MCF 10A (cell line): ENCODE data around the gene BLOC1S5. TPM values are rescaled to one million over a fixed set of nuclear protein-coding genes. Genes with fewer than 3 reads are reported as not detected.
A peak's percentile ranks its signal among the peaks of the same experiment; 100 is the strongest.

Source experiments
- BruUV-seq: library from RNA; stranded (reverse); fragments of 400-500 nt; replicated peaks from 2 replicates; lab custom pipeline; 2021; lab: Mats Ljungman, UMichigan
- CTCF ChIA-PET: fragments of 300-600 bp; sonication (Branson Sonifier 250); formaldehyde crosslinking; extraction: SDS; loops from one replicate; lab custom pipeline; 2021; ENCODE audit warnings: antibody characterized with exemption, inconsistent platforms; lab: Yijun Ruan, JAX
- POLR2A ChIA-PET: fragments of 300-600, 350-650 bp; sonication (Branson Sonifier 250); formaldehyde crosslinking; extraction: SDS; loops from one replicate; lab custom pipeline; 2020; ENCODE audit warnings: antibody characterized with exemption, inconsistent platforms; lab: Yijun Ruan, JAX
- DNase-seq: peaks from one replicate; pipeline ENCODE4 v3.0.0-alpha.2; 2018; ENCODE audit not compliant: unreplicated experiment
- H3K27ac Mint-ChIP-seq: one replicate; pipeline ENCODE4 v1.8.0; 2022; ENCODE audit warnings: mild to moderate bottlenecking, low read depth, mixed read lengths; ENCODE audit not compliant: unreplicated experiment
- H3K27me3 Mint-ChIP-seq: one replicate; pipeline ENCODE4 v1.8.0; 2022; ENCODE audit warnings: mixed read lengths; ENCODE audit not compliant: insufficient read depth, unreplicated experiment
- H3K36me3 Mint-ChIP-seq: one replicate; pipeline ENCODE4 v1.8.0; 2022; ENCODE audit warnings: mild to moderate bottlenecking, moderate library complexity, mixed read lengths; ENCODE audit not compliant: insufficient read depth, unreplicated experiment
- H3K4me1 Mint-ChIP-seq: one replicate; pipeline ENCODE4 v1.8.0; 2022; ENCODE audit warnings: mixed read lengths; ENCODE audit not compliant: insufficient read depth, unreplicated experiment
- H3K4me3 Mint-ChIP-seq: one replicate; pipeline ENCODE4 v1.8.0; 2022; ENCODE audit warnings: mild to moderate bottlenecking, moderate library complexity, mixed read lengths; ENCODE audit not compliant: unreplicated experiment
- H3K9me3 Mint-ChIP-seq: one replicate; pipeline ENCODE4 v1.8.0; 2022; ENCODE audit warnings: mixed read lengths; ENCODE audit not compliant: unreplicated experiment
- intact Hi-C: fragments of 100-400 bp; cut with micrococcal nuclease; formaldehyde crosslinking; loops from 2 replicates; pipeline ENCODE4 v1.14.1; 2022
- total RNA-seq: library from RNA; stranded (reverse); gene quantifications from 2 replicates; pipeline ENCODE4 v1.2.3, GENCODE V29; 2022
- TF ChIP-seq, protein P1 (sequence below): fragments of 200-600 bp; IDR thresholded peaks from one replicate; pipeline ENCODE4 v1.8.0; 2022; ENCODE audit warnings: antibody characterized with exemption, mild to moderate bottlenecking; ENCODE audit not compliant: unreplicated experiment

The BLOC1S5 gene
- total RNA-seq, 1 experiment from 2014 or later: 7.7 TPM

DNA sequence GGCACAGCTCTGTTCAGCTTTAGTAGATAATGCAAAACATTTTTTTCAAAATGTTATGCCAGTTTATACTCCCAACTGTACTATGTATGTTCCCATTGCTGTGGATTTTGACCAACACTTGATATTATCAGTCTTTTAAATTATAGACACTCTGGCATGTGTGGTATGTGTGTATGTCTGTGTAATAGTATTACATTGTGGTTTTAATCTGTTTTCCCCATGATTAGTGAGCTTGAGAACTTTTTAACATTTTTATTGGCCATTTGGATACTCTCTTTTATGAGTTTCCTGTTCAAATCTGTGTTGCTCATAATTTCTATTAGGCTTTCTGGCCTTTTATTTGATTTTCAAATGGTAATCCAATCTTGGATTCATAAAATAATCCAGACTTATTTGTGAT is 84.4 kb downstream of the BLOC1S5 start:
- POLR2A ChIA-PET: no interaction called here

GRCh38 chr6:7978736-7979135 is 85.5 kb downstream of the BLOC1S5 start:
- TF ChIP-seq, protein P1, sequence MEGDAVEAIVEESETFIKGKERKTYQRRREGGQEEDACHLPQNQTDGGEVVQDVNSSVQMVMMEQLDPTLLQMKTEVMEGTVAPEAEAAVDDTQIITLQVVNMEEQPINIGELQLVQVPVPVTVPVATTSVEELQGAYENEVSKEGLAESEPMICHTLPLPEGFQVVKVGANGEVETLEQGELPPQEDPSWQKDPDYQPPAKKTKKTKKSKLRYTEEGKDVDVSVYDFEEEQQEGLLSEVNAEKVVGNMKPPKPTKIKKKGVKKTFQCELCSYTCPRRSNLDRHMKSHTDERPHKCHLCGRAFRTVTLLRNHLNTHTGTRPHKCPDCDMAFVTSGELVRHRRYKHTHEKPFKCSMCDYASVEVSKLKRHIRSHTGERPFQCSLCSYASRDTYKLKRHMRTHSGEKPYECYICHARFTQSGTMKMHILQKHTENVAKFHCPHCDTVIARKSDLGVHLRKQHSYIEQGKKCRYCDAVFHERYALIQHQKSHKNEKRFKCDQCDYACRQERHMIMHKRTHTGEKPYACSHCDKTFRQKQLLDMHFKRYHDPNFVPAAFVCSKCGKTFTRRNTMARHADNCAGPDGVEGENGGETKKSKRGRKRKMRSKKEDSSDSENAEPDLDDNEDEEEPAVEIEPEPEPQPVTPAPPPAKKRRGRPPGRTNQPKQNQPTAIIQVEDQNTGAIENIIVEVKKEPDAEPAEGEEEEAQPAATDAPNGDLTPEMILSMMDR: no peak
- intact Hi-C loops: no loop called here
- Mint-ChIP-seq H3K9me3 (no peaks in the 10 kb centered on the region), H3K27ac (no peak overlapping the region), H3K4me1 (peaks cover 12% of the 10 kb centered on the region), H3K27me3 (no peaks in the 10 kb centered on the region), H3K4me3 (no peak overlapping the region), H3K36me3 (no peaks in the 10 kb centered on the region)
- BruUV-seq: no TSS peak
- ChIA-PET POLR2A (no interaction called here), CTCF (interaction anchor here (1.0 kb wide), 1 partner anchor 256 kb away, joined by 3 read pairs; no protein-coding TSS in a partner anchor)
- DNase-seq: no peak

More for the DNA sequence above, 84.4 kb downstream of the BLOC1S5 start:
- CTCF ChIA-PET: interaction anchor here (0.5 to 2.4 kb wide), 3 partner anchors 13 to 257 kb away, joined by 3 to 5 read pairs (median 3); no protein-coding TSS in a partner anchor
- Mint-ChIP-seq H3K9me3 (no peaks in the 10 kb centered on the region), H3K27me3 (no peaks in the 10 kb centered on the region), H3K4me3 (no peak overlapping the region), H3K4me1 (peaks cover 18% of the 10 kb centered on the region), H3K27ac (no peak overlapping the region), H3K36me3 (no peaks in the 10 kb centered on the region)
- intact Hi-C loops: no loop called here
- no TSS peak for BruUV-seq
- no peak for DNase-seq
- TF ChIP-seq, protein P1: no peak

GRCh38 chr6:7976485-7977056 is 87.6 kb downstream of the BLOC1S5 start:
- Mint-ChIP-seq H3K36me3 (no peaks in the 10 kb centered on the region), H3K27me3 (no peaks in the 10 kb centered on the region), H3K4me3 (no peak overlapping the region), H3K9me3 (no peaks in the 10 kb centered on the region), H3K27ac (no peak overlapping the region), H3K4me1 (peaks cover 11% of the 10 kb centered on the region)
- DNase-seq: no peak
- intact Hi-C loops: no loop called here
- BruUV-seq: no TSS peak
- POLR2A ChIA-PET: no interaction called here
- CTCF ChIA-PET: no interaction called here
- TF ChIP-seq, protein P1: no peak

DNA sequence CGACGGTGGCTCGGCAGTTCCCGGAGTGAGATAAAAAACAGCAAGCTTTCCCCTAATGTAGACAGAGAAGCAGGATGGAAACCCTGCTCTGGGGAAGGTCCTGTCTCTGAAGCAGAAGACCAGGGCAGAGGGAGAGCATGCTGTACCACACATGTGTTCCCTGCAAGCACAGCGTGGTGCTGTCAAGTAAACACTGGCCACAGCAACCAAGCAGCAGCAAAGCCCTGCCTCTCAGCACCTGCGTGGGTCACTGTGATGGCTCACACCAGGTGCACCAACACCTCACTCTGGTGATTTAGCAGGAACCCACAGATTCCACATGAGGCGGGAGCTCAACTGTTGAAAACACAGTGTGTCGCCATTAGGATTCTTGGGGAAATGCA is 88.4 kb downstream of the BLOC1S5 start:
- POLR2A ChIA-PET: no interaction called here
- H3K27ac Mint-ChIP-seq: peak overlapping the region; percentile 44
- intact Hi-C loops: loop anchor here (1.0 kb wide), 1 partner anchor 65 kb away; the partner anchor contains the start of gene TXNDC5
- no peak for DNase-seq
- CTCF ChIA-PET: interaction anchor here (0.6 kb wide), 1 partner anchor 155 kb away, joined by 3 read pairs; no protein-coding TSS in a partner anchor
- TF ChIP-seq, protein P1: no peak
- no TSS peak for BruUV-seq
- no peaks in the 10 kb centered on the region for H3K36me3 Mint-ChIP-seq
- peak overlapping the region; percentile 63 for H3K4me3 Mint-ChIP-seq
- H3K27me3 Mint-ChIP-seq: no peaks in the 10 kb centered on the region
- peaks cover 11% of the 10 kb centered on the region for H3K4me1 Mint-ChIP-seq
- no peaks in the 10 kb centered on the region for H3K9me3 Mint-ChIP-seq
